ENCODE data around the gene SOX9. TPM values are rescaled to one million over a fixed set of nuclear protein-coding genes. Genes with fewer than 3 reads are reported as not detected.
"Not testable (repeated sequence)": the region's sequence is repeated elsewhere in the genome, so short reads cannot be mapped to it uniquely, and the experiment has no call there.

SOX9 gene
- polyA plus RNA-seq, 3 donors = 2.8 to 10.9 (median 8.9) TPM

DNA sequence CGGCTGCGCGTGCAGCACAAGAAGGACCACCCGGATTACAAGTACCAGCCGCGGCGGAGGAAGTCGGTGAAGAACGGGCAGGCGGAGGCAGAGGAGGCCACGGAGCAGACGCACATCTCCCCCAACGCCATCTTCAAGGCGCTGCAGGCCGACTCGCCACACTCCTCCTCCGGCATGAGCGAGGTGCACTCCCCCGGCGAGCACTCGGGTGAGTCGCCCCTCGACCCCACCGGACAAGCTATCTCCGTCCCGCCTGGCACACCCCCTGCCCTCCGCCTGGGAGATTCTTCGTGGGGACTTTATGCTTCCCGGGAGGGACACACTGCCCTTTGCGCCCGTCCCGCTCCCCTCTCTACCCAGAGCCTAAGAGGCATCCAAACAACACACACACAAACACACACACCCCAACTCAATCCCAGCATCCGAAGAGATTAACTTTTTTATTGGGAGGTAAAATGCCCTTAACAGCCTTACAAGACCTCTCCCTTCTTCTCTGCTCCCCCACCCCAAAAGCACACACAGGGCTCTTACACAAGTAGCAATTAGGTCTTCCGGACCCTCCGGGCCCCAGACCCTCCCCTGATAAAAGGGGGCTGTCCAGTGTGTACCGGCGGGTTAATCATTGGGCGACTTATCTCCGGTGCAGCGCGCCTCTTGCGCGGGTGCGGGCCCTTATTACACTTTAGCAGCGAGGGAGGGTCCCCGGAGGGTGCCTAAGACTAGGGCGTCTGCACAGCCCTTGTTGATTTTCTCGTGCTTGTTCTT lies 2.1 kb downstream of the SOX9 start:
- no peak overlapping the region for H3K27ac ChIP-seq (ENCODE audit: low read depth, low read length)
- WGBS, 3 donors = 15 to 23% (median 16%) methylated on average over 45 to 48 of the region's 48 CpGs

DNA sequence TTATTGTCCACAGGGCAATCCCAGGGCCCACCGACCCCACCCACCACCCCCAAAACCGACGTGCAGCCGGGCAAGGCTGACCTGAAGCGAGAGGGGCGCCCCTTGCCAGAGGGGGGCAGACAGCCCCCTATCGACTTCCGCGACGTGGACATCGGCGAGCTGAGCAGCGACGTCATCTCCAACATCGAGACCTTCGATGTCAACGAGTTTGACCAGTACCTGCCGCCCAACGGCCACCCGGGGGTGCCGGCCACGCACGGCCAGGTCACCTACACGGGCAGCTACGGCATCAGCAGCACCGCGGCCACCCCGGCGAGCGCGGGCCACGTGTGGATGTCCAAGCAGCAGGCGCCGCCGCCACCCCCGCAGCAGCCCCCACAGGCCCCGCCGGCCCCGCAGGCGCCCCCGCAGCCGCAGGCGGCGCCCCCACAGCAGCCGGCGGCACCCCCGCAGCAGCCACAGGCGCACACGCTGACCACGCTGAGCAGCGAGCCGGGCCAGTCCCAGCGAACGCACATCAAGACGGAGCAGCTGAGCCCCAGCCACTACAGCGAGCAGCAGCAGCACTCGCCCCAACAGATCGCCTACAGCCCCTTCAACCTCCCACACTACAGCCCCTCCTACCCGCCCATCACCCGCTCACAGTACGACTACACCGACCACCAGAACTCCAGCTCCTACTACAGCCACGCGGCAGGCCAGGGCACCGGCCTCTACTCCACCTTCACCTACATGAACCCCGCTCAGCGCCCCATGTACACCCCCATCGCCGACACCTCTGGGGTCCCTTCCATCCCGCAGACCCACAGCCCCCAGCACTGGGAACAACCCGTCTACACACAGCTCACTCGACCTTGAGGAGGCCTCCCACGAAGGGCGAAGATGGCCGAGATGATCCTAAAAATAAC lies 3.0 kb downstream of the SOX9 start:
- H3K27ac ChIP-seq (ENCODE audit: low read depth, low read length) = no peak overlapping the region
- 42 to 52% (median 51%) methylated on average over 63 to 75 of the region's 75 CpGs for WGBS, 3 donors

DNA sequence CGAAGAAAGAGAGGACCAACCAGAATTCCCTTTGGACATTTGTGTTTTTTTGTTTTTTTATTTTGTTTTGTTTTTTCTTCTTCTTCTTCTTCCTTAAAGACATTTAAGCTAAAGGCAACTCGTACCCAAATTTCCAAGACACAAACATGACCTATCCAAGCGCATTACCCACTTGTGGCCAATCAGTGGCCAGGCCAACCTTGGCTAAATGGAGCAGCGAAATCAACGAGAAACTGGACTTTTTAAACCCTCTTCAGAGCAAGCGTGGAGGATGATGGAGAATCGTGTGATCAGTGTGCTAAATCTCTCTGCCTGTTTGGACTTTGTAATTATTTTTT lies 3.6 kb downstream of the SOX9 start:
- WGBS, 3 donors = 70 to 91% (median 83%) methylated on average over 7 of the region's 7 CpGs
- no peak overlapping the region for H3K27ac ChIP-seq (ENCODE audit: low read depth, low read length)

DNA sequence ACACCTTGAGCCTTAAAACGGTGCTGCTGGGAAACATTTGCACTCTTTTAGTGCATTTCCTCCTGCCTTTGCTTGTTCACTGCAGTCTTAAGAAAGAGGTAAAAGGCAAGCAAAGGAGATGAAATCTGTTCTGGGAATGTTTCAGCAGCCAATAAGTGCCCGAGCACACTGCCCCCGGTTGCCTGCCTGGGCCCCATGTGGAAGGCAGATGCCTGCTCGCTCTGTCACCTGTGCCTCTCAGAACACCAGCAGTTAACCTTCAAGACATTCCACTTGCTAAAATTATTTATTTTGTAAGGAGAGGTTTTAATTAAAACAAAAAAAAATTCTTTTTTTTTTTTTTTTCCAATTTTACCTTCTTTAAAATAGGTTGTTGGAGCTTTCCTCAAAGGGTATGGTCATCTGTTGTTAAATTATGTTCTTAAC lies 4.4 kb downstream of the SOX9 start:
- no peak overlapping the region for H3K27ac ChIP-seq (ENCODE audit: low read depth, low read length)
- 60 to 70% (median 62%) methylated on average over 4 of the region's 4 CpGs for WGBS, 3 donors

DNA sequence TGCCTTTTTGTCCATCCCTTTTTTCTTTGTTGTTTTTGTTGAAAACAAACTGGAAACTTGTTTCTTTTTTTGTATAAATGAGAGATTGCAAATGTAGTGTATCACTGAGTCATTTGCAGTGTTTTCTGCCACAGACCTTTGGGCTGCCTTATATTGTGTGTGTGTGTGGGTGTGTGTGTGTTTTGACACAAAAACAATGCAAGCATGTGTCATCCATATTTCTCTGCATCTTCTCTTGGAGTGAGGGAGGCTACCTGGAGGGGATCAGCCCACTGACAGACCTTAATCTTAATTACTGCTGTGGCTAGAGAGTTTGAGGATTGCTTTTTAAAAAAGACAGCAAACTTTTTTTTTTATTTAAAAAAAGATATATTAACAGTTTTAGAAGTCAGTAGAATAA lies 4.9 kb downstream of the SOX9 start:
- H3K27ac ChIP-seq (ENCODE audit: low read depth, low read length) = no peak overlapping the region

DNA sequence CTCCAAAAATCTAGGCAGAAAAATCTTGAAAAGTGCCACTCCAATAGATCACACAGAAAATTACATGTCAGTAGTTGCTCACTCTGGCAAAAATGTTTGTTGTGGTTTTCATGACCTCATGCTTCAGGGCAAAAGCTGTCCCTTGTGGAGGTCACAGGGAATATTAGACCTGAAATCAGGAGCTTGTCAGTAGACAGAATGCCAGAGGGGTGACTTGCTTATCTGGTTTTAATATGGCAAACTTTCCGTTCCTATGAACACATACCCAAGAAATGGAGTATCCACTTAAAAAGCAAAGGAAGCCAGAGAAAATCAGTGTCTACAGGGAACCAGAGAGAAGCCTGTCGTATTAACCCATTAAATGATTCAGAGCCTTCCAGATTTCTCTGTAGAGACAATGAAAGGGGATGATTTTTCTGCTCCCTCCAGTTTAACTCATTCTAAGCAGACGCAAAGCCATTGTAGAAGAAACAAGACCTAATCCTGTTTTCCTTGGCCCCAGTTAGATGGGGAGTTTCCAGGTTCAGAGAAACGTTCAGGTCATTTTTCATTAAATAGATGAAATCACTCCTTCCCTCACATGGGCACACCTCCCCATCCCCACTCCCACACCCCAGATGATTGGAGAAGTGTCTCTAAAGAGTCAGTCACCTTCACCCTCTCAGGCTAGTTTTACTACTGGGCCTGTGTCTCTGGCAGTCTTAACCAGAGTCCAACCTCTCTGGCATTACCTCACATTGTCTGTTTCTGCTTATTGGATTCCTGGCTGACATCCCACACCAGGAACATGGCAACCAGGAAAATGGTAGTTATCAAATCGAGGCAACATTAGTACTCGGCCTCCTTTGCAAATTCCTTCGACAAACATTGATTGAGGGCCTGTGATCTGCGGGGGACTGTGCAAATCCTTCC lies 6.0 kb downstream of the SOX9 start:
- WGBS, 3 donors = 41 to 62% (median 59%) methylated on average over 8 of the region's 8 CpGs
- no peak overlapping the region for H3K27ac ChIP-seq (ENCODE audit: low read depth, low read length)

DNA sequence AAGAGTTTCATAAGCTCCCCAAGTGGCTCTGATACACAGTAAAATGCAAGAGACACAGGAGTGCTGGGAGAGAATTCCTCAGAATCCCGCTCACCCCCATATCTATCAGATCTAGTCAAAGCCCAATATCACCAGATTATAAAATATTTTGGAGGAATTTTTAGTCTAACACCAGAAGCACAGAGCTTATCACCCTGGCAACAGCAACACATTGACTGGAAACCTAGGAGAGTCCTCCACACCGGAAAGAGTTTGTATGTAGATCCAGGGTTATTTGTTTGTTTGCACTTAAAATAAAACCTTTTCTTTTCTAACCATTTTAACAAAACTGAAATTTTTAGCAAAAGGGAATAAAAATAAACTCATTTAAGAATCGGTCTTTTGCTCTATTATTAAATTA lies 7.2 kb downstream of the SOX9 start:
- no peak overlapping the region for H3K27ac ChIP-seq (ENCODE audit: low read depth, low read length)
- WGBS, 3 donors = 67 to 78% (median 74%) methylated on average over 3 of the region's 3 CpGs

DNA sequence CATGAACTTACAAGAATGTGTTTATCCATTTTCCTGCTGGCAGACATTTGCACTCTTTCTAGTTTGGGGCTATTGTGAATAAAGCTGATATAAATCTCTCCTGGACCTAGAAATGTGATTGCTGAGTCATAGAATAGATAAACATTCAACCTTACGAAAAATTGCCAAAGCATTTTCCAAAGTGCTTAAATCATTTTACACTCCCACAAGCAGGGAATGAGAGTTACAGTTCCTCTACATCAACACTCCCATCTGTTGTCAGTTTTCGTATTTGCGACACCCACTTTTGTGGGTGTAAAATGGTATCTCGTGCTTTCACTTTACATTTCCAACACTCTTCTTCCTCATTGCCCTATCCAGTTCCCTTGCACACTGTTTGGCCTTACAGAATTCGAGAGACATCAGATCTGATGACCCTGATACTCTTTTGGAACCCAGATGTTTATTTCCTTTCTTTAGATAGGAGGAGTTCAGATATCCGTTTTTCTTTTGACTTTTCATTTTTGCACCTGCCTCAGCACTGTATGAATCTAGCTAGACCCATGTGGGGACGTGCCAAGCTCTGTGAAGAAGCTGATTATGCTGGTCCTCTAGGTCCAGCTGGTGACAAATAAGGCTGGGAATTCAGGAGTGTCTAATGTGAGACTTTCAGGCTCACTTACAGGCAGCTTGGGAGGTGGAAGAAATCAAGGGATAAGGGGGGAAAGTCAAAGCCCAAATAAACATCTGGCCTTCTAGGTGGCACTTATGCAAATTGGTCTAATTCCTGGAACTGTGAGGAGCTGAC lies 14.0 kb downstream of the SOX9 start:
- no peak overlapping the region for H3K27ac ChIP-seq (ENCODE audit: low read depth, low read length)
- 41 to 74% (median 42%) methylated on average over 7 of the region's 7 CpGs for WGBS, 3 donors

DNA sequence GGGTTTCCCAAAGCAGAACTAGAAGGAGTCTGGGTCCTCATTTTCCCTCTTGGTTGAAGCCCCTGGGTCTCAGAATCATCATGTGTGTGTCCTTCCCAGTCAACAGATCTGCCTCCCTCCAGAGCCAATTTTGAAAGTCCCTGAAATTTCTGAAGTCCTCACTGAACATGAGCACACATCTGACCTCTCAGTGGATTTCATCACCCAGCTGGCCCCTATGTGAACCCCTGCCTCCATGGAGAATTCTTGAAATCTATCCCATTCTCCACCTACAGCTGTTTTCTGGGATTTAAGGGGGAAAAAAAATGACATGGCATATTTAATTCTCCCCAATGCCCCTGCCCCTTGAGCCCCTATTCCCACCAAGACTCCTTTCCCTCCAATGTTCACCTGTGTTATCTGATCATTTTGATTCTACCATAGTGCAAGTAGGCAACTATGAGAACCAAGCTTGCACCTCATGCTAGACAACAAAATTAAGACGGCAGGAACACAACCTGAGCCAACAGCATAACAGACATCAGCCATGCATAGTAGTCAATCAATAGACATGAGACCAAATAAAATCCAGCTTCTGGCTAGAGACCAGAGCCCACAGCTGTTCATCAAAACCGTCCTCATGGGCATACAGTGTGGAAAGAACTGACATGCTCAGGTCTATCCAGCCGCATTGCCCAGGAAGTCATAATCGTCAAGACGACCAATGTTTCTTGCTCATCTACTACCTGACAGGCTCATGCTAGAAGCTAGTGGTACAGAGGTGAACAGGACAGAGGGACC lies 14.9 kb downstream of the SOX9 start:
- no peak overlapping the region for H3K27ac ChIP-seq (ENCODE audit: low read depth, low read length)
- 87 to 91% (median 91%) methylated on average over 5 of the region's 5 CpGs for WGBS, 3 donors

DNA sequence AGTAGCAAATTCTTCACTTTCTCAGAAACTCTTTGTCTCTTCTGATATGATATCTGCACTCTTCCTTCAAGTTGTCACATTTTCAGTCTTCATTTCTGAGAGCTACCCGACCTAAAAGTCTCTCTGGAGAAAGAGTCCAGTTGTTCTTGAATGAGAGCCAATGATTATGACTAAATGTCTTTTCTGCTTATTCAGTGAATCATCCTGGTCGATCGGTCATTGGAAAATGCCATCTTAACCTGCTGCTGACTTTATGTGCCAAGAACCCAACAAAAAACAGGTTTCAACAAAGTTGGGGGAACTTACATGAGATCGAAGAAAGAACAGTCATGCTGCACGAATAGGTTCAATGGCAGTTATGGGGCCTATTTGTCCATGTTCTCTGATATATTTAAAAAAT lies 15.9 kb downstream of the SOX9 start:
- H3K27ac ChIP-seq (ENCODE audit: low read depth, low read length) = no peak overlapping the region
- 71 to 80% (median 74%) methylated on average over 5 of the region's 5 CpGs for WGBS, 3 donors

DNA sequence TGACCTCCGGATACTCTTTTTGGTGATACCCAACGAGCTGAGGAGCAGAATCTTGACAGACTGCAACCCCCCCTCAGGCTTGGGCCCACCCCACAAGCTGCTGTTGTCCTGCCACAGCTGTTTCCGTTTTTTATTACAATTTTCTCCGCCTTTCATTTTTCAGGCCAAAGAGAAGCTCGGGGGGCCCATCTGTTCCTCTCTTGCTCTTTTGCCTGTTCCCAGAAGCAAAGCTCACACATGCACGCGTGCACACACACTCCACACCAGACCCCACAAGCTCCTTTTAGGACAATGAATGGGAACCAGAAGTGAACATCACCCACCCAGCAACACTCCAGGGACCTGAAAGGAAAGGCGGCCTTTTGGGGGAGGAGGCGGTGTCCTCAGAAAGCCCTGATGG lies 16.3 kb downstream of the SOX9 start:
- H3K27ac ChIP-seq (ENCODE audit: low read depth, low read length) = no peak overlapping the region
- WGBS, 3 donors = 81 to 85% (median 82%) methylated on average over 9 of the region's 9 CpGs

DNA sequence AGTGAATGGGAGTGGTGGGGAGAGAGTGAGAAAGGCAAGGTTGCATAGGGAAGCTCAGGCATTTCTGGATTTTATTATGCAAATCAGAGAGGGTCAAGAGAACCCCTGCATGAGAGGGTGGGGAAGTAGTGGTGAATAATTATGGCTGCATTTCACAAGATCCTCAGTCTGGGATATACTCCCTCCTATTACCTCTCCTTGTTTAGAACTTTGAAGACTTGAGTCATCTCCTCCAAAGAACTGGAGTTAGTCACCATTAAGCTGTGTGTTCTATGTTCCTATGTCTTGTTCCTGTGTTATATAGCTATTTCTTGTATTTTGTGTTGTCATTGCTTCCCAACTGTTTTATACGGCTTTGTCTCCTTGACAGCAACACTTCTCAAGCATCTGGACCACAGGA lies 18.4 kb downstream of the SOX9 start:
- WGBS, 3 donors = 88 to 100% (median 94%) methylated on average over 1 of the region's 1 CpG
- H3K27ac ChIP-seq (ENCODE audit: low read depth, low read length) = no peak overlapping the region

DNA sequence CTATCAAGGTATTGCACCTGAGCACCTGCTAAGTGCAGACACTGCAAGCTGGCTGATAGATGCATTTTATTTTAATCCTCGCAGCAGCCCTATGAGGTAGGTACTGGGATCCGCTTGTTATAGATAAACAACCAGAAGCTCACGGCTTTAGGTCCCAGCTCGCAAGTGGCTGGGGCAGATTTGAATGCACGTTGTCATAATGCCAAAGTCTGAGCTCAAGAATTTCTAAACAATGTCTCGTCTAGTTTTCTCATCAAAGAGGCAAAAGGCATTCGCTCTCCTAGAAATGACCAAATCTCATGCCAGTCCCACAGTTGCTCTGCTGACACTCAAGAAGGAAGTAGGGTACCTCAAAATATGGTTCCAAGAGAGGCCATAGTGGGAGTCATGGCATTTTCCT lies 20.5 kb downstream of the SOX9 start:
- H3K27ac ChIP-seq (ENCODE audit: low read depth, low read length) = no peak overlapping the region
- 90 to 93% (median 92%) methylated on average over 7 of the region's 7 CpGs for WGBS, 3 donors

DNA sequence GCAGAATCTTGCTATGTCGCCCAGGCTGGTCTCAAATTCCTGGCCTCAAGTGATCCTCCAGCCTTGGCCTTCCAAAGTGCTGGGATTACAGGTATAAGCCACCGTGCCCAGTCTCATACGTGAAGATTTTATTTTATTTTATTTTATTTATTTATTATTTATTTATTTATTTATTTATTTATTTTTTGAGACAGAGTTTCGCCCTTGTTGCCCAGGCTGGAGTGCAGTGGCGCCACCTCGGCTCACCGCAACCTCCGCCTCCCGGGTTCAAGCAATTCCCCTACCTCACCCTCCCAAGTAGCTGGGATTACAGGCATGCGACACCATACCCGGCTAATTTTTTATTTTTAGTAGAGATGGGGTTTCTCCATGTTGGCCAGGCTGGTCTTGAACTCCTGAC lies 21.3 kb downstream of the SOX9 start:
- not testable (repeated sequence) for H3K27ac ChIP-seq (ENCODE audit: low read depth, low read length)
- WGBS, 3 donors = 95 to 97% (median 96%) methylated on average over 11 of the region's 11 CpGs

DNA sequence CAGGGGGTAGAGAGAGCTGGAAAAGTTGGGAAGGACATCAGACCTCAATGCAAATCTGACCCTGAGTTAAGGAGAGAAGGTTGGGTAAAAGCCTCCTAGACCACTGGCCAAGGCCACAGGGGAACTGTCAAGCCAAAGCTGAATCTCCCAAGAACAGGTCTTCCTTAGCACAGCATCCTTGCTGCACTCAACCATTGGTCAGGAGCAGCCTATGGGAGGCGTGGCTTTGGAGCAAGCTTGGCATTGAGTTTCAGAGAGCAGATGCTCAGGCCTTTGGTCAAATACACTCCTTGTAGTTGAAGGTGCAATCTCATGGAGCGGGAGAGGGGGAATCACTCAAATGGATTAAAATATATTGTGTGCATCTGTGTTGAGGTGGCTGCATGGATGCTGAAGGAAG lies 21.8 kb downstream of the SOX9 start:
- H3K27ac ChIP-seq (ENCODE audit: low read depth, low read length) = no peak overlapping the region
- WGBS, 3 donors = 84 to 95% (median 88%) methylated on average over 2 of the region's 2 CpGs

DNA sequence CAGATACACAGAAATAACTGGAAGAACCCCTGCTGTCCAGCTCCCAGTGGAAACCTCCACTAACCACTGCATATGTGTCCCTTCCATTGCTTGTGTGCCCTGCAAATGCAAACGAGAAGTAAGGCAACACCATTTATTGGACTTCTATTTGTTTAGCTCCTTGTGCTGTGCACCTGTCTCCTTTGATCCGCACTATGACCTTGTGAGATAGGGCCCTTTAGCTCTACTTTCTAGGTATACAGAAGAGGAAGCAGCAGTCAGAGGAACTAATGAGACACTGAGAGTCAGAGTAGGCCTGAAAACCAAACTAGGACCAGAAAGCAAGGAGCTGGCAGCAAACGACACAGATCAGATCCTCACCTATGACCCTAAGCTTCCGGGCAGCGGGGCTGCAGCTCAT lies 22.4 kb downstream of the SOX9 start:
- 64 to 84% (median 73%) methylated on average over 5 of the region's 5 CpGs for WGBS, 3 donors

DNA sequence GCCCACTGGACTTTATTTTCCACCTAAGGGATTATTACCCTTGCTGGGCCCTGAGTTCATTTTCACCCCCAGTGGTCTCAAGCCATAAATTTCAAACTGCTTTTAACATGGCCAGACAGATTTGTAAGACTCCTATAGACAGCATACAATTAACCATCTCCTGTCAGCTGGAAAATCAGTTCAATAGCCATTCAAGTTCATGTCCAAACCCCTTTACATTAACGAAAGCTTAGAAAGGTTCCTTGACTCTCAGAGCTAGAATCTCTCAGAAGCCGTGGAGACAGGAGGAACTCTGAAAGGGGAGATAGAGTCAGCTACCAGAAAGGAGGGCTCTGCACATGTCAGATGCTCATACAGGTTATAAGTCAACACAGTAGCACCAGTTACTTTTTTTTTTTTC lies 23.3 kb downstream of the SOX9 start:
- no peak overlapping the region for H3K27ac ChIP-seq (ENCODE audit: low read depth, low read length)
- 67 to 92% (median 69%) methylated on average over 2 of the region's 2 CpGs for WGBS, 3 donors

More for the DNA sequence above, 22.4 kb downstream of the SOX9 start:
- no peak overlapping the region for H3K27ac ChIP-seq (ENCODE audit: low read depth, low read length)

All from adipose tissue (tissue), 3 donors.